DLD1 (cell line): ENCODE results near the gene SPINT1.
"Not testable (repeated sequence)": the region's sequence is repeated elsewhere in the genome, so short reads cannot be mapped to it uniquely, and the experiment has no call there.

Experiments used
- in situ Hi-C: cut with HindIII; loops from 2 replicates; pipeline ENCODE4 v1.10.0; 2017; ENCODE audit warnings: low sequenced_read_pairs

SPINT1 gene

GRCh38 chr15:40857601-40858341 is 13.9 kb downstream of the SPINT1 start:
- in situ Hi-C loops: no loop called here

GRCh38 chr15:40858706-40859105 is 14.9 kb downstream of the SPINT1 start:
- in situ Hi-C loops: no loop called here

- in situ Hi-C loops: no loop called here
Measured at GRCh38 chr15:40859206-40859851, 15.5 kb downstream of the SPINT1 start.

DNA sequence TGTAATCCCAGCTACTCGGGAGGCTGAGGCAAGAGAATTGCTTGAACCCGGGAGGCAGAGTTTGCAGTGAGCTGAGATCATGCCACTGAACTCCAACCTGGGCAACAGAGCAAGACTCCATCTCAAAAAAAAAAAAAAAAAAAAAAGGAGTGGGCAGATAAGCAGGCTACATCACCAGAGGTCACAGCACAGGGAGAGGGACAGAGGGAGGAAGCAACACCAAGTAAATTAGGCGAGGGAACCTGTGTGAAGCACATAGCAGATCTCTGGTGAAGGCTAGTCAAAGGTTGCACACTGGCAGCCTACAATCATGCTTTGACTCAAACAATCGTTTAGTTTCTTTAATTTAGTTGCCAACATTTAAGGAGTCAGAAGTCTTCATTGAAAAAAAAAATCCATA is 17.3 kb downstream of the SPINT1 start:
- in situ Hi-C loops: not testable (repeated sequence)

DNA sequence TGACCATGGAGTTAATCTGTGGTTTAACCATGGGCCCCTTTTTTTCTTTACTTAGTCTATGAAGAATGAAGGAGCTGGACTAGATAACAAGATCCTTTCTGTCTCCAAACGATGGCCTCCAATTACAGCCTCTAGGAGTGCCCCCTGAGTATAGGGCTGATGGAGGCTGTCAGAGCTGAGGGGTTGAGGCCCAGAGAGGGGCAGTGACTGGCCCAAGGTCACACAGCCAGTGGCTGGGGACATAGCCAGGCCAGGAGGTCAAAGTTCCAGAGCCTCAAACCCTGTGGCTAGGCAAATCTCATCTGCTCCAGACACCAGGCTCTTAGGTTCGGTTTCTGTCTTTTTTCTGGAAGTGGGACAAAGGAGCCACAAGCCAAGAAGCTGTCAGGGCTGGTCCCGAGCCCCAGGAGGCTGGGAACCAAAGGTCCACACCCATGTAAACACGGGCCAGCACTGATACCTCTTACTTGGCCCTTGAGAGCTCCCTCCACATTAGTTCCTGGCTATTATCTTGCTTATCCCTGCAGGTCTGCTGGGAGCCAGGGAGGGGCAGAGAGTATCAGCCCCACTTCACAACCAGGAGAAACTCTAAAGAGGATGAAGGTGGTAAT is 19.9 kb downstream of the SPINT1 start:
- in situ Hi-C loops: no loop called here

DNA sequence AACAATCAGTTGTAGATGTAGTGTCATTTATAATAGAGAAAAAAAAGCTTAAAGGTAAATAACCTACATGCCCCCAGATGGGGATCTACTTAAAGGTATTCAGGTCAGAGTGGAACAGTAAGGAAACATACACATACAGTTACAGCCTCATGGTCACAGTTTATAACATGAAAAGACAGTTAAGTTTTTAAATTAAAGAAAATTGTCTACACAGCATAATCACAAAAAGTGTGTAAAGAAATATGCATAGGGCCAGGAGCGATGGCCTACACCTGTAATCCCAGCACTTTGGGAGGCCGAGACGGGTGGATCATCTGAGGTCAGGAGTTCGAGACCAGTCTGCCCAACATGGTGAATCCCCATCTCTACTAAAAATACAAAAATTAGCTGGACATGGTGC is 23.4 kb downstream of the SPINT1 start:
- in situ Hi-C loops: no loop called here

- in situ Hi-C loops: no loop called here
Measured at GRCh38 chr15:40869686-40870085, 25.8 kb downstream of the SPINT1 start.

- in situ Hi-C loops: no loop called here
Measured at GRCh38 chr15:40870716-40871115, 26.9 kb downstream of the SPINT1 start.

- in situ Hi-C loops: no loop called here
Measured at GRCh38 chr15:40871749-40872617, 28.1 kb downstream of the SPINT1 start.

DNA sequence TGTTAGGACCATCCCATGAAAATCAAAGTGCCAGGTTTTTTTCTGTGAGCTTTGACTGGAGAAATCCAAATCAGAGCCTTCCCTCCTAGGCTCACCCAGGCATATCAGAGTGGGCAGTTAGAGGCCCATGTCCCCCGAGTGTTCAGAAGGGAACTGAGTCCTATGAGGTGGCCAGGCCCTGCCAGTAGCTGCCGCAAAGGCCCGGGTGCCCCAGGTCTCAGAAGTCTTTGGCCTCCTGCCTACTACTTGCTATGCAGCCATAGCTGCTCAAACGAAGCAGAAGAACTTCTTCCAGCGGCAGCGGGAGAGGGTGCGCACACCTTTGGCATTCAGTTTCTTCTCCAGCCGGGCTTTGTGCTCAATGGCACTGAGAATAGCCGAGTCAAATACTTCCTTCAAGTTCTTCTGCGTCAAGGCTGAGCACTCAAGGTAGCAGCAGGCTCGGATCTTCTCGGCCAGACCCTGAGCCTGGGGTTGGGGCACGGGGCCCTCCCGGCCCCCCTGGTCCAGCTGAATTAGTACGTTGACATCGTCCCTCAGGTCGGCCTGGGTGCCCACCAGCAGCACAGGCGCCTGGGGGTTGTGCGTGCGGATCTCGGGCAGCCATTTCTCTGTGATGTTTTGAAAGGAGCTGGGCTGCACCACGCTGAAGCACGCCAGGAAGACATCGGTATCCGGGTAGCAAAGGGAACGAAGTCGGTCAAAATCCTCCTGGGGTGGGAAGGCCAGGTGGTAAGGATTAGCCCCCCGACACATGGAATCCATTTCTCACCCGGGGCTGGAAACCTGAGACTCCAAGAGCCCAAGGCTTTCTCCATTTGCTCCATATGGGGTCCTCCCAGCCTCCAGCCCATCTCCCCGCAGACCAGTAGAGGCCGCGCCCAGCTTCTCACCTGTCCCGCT is 29.2 kb downstream of the SPINT1 start:
- in situ Hi-C loops: no loop called here

DNA sequence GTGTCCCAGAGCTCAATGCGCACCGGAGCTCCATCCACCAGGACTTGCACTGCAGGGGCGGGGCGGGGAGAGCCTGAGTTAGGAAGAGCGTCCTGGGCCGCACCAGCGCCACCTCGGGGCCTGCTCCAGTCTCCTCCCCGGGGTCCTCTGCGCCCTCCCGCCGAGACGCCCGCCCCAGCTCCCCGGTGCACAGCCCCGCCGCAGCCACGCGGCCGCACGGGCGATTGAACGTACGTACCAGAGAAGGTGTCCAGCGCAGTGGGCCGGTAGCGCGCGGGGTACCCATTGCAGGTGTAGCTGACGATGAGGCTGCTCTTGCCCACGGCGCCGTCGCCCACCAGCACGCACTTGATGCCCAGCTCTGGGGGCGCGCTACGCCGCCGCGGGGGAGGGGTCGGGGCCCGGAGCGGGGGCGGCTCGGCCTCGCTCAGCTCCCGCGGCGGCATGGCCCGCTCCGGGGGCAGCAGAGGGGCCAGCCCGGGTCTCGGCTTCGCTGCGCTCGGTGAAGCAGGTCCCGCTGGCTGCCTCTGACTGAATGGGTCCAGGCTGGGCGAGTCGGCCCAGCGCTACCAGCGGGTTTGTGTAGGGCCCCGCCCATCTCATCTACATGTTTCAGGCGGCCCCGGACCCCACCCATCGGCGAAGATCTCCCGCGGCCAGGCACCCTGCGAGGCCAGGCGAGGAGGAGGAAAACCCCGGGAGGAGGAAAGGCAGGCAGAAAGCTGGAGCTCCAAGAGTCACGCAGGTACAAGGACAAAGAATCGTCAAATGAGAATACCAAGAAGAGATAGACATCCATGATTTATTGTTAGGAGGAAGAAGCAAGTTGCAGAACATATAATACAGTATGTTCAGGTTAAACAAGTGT is 30.1 kb downstream of the SPINT1 start, which contains the start of gene RHOV:
RHOV (minus strand) TSS at position 541 of the 868 bp plus-strand sequence; CDS start at position 446, 95 bp downstream.
- in situ Hi-C loops: no loop called here

DNA sequence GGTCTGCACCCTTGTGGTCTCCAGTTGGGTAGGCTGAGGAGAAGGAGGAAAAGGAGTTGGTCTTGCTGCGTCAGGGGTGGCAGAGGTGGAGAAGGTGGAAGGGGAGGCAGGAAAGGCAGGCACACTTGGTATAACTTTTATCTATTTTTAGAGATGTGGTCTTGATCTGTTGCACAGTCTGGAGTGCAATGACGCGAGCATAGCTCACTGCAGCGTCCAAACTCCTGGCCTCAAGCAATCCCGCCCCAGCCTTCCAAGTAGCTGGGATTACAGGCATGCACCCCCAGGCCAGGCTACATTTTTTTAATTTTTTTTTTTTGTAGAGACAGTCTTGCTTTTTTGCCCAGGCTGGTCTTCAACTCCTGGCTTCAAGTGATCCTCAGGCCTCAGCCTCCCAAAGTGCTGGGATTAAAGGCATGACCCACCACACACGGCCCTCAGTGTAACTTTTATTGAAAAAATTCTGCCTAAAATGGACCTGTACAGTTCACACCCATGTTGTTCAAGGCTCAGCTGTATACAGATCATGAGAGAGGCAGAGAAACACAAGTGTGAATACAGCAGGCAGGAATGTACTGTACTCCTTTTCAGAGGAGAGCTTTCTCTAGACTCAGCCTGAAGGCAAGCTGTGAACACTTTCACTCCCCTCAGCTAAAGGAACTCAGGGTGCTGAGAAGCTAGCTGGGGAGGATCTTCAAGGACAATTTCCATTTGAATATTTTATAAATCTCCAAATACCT is 32.3 kb downstream of the SPINT1 start:
- in situ Hi-C loops: no loop called here

DNA sequence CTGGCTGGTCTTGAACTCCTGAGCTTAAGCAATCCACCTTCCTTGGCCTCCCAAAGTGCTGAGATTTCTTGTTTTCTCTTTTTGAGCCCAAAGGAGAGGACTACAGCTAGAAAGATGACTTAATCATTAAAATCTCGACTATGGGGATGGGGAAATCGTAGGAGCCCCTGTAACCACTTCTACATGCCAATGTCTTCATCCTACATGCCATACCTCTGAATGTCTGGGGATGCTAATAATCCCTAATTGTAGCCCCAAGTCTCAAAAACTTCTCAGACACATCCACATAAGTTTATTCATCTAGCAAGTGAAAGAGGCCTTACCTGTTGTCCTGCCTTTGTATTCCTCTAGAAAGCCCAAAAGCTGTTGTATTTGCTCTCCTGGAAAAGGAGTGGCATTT is 33.8 kb downstream of the SPINT1 start:
- in situ Hi-C loops: no loop called here

DNA sequence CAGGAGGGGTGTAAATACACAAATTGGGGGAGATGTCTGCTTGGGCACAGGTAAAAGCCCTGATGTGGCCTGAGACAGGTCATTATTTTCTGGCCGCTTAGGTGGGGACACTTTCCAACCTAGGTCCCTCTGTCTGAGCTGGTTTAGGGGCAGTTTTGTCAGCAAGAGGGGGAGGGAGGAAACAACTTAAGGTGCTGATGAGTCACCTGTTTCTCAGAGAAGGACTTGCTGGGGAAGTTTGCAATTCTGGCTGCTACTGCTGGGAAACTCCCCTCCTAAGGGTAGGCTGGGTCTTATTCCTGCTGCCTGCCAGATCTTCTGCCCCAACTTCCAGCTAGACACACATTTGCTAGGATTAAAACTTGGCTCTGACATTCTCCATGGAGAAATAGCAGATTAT is 34.9 kb downstream of the SPINT1 start:
- in situ Hi-C loops: no loop called here

DNA sequence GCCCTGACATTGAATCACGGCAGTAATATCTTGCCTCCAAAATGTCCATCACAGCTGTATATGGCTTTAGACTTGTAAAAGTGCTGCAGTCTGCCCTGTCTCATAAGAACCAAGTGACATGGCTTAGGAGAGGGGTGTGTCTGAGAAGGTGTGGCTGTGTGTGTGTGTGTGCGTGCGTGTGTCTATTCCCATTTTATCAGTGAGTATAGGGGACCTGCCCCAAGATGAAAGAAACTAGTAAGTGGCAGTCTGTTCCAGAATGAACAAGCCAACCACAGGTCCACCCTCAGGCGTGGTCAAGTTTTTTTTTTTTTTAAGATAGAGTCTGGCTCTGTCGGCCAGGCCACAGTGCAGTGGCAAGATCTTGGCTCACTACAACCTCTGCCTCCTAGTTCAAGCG is 35.8 kb downstream of the SPINT1 start:
- in situ Hi-C loops: loop anchor here (10.0 kb wide), 2 partner anchors 85 to 135 kb away; no protein-coding TSS in a partner anchor

DNA sequence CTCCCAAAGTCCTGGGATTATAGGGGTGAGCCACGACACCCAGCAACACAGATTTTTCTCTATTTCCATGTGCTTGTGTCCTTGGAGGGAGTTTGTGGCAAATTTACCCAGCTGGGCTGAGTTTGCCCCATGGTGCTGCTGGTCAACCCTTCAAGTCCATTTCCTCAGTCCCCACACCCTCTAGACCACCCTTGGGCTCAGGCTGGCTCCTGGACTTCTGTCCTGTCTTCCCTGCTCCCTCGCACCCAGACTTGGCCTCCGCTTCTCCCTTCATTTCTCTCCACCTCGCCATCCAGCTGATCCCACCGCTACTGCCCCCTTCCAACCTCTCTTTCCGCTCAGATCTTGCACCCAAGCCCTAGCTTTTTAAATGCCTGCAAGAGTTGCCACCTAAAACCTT is 37.5 kb downstream of the SPINT1 start:
- in situ Hi-C loops: loop anchor here (10.0 kb wide), 2 partner anchors 87 to 137 kb away; no protein-coding TSS in a partner anchor

DNA sequence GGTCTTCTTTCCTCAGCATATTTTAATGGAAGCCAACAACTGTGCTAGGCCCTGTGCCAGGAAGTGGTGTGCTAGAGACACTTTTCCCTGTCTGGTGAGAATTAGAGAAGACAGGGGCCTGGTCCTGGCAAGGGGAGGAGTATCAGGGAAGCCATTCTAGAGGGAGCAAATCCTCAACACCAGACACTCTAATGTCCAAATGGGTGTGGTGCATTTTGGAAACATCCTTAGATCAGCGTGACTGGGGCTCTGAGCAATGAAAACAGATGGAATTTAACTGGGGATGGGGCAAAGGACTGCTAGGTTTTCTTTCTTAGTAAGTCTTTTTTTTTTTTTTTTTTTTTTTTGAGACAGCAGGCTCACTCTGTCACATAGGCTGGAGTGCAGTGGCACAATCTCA is 42.7 kb downstream of the SPINT1 start:
- in situ Hi-C loops: loop anchor here (10.0 kb wide), 2 partner anchors 92 to 142 kb away; no protein-coding TSS in a partner anchor

DNA sequence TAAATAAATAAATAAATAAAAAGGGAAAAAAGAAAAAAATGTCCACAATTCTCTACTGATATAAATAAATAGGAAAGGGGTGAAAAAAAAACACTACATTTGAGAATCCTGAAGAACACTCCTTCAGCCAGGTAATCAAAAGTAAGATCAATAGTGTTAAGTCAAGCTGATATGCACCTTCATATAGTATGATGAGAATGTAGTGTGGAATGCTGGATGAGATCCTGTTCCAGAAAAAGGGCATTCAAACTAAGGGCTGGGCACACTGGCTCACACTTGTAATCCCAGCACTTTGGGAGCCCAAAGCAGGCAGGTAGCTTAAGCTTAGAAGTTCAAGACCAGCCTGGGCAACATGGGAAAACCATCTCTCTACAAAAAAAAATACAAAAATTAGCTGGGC is 45.3 kb downstream of the SPINT1 start:
- in situ Hi-C loops: loop anchor here (10.0 kb wide), 2 partner anchors 94 to 144 kb away; no protein-coding TSS in a partner anchor
